Measurements from ENCODE around the gene PCDHGC5.

Gene PCDHGC5

DNA sequence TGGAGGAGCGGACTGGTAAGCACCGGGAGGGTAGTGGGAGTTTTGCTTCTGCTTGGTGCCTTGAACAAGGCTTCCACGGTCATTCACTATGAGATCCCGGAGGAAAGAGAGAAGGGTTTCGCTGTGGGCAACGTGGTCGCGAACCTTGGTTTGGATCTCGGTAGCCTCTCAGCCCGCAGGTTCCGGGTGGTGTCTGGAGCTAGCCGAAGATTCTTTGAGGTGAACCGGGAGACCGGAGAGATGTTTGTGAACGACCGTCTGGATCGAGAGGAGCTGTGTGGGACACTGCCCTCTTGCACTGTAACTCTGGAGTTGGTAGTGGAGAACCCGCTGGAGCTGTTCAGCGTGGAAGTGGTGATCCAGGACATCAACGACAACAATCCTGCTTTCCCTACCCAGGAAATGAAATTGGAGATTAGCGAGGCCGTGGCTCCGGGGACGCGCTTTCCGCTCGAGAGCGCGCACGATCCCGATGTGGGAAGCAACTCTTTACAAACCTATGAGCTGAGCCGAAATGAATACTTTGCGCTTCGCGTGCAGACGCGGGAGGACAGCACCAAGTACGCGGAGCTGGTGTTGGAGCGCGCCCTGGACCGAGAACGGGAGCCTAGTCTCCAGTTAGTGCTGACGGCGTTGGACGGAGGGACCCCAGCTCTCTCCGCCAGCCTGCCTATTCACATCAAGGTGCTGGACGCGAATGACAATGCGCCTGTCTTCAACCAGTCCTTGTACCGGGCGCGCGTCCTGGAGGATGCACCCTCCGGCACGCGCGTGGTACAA is 12.6 kb upstream of the PCDHGC5 start:
- DNase-seq (ENCODE audit: extremely low read depth, low read depth) = peak; percentile 64
- TF ChIP-seq, protein P1, sequence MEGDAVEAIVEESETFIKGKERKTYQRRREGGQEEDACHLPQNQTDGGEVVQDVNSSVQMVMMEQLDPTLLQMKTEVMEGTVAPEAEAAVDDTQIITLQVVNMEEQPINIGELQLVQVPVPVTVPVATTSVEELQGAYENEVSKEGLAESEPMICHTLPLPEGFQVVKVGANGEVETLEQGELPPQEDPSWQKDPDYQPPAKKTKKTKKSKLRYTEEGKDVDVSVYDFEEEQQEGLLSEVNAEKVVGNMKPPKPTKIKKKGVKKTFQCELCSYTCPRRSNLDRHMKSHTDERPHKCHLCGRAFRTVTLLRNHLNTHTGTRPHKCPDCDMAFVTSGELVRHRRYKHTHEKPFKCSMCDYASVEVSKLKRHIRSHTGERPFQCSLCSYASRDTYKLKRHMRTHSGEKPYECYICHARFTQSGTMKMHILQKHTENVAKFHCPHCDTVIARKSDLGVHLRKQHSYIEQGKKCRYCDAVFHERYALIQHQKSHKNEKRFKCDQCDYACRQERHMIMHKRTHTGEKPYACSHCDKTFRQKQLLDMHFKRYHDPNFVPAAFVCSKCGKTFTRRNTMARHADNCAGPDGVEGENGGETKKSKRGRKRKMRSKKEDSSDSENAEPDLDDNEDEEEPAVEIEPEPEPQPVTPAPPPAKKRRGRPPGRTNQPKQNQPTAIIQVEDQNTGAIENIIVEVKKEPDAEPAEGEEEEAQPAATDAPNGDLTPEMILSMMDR (IDR thresholded peaks at IDR 0.05; ENCODE audit: low read depth, low read length) = no peak

DNA sequence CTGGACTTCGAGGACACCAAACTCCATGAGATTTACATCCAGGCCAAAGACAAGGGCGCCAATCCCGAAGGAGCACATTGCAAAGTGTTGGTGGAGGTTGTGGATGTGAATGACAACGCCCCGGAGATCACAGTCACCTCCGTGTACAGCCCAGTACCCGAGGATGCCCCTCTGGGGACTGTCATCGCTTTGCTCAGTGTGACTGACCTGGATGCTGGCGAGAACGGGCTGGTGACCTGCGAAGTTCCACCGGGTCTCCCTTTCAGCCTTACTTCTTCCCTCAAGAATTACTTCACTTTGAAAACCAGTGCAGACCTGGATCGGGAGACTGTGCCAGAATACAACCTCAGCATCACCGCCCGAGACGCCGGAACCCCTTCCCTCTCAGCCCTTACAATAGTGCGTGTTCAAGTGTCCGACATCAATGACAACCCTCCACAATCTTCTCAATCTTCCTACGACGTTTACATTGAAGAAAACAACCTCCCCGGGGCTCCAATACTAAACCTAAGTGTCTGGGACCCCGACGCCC is 11.8 kb upstream of the PCDHGC5 start:
- TF ChIP-seq, protein P1 (IDR thresholded peaks at IDR 0.05; ENCODE audit: low read depth, low read length) = no peak
- DNase-seq (ENCODE audit: extremely low read depth, low read depth) = no peak

DNA sequence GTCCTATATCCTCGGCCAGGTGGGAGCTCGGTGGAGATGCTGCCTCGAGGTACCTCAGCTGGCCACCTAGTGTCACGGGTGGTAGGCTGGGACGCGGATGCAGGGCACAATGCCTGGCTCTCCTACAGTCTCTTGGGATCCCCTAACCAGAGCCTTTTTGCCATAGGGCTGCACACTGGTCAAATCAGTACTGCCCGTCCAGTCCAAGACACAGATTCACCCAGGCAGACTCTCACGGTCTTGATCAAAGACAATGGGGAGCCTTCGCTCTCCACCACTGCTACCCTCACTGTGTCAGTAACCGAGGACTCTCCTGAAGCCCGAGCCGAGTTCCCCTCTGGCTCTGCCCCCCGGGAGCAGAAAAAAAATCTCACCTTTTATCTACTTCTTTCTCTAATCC is 11.1 kb upstream of the PCDHGC5 start:
- no peak for DNase-seq (ENCODE audit: extremely low read depth, low read depth)
- TF ChIP-seq, protein P1 (IDR thresholded peaks at IDR 0.05; ENCODE audit: low read depth, low read length) = no peak

DNA sequence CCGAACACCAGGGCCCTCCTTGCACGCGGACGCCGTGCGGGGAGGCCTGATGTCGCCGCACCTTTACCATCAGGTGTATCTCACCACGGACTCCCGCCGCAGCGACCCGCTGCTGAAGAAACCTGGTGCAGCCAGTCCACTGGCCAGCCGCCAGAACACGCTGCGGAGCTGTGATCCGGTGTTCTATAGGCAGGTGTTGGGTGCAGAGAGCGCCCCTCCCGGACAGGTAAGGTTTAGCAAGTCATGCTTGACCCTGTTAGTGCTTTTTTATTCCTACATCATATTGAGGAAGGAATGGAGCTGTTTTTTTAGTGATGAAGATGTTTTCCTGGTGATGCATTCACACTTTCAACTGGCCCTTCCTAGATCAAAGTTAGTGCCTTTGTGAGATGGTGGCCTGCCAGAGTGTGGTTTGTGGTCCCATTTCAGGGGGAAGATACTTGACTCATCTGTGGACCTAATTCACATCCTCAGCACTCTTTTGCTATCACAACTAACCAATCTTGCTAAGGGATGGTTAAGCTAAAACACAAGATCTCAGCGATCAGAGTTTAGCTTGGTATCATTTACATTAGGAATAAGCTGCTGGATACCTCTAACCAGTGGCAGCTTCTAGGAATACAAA is 10.4 kb upstream of the PCDHGC5 start:
- TF ChIP-seq, protein P1 (IDR thresholded peaks at IDR 0.05; ENCODE audit: low read depth, low read length) = peak; percentile 29
- no peak for DNase-seq (ENCODE audit: extremely low read depth, low read depth)

DNA sequence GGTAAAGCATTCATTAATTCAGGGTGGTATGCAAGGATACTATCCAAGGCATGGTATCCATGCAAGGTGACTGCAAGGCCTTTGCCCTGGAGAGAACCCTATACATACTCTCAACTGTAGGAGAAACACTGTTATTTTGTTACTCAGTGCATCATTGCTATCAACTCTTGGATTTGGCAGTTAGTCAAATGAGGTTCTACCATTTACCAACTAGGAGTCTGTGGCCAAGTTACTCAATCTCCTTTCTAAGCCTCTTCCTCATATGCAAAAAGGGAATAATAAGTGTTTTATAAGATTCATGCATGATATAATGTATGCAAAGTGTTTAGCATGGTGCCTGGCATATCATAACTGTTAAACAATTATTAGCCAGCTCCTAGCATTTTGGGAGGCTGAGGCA is 9.1 kb upstream of the PCDHGC5 start:
- DNase-seq (ENCODE audit: extremely low read depth, low read depth) = no peak
- TF ChIP-seq, protein P1 (IDR thresholded peaks at IDR 0.05; ENCODE audit: low read depth, low read length) = no peak

DNA sequence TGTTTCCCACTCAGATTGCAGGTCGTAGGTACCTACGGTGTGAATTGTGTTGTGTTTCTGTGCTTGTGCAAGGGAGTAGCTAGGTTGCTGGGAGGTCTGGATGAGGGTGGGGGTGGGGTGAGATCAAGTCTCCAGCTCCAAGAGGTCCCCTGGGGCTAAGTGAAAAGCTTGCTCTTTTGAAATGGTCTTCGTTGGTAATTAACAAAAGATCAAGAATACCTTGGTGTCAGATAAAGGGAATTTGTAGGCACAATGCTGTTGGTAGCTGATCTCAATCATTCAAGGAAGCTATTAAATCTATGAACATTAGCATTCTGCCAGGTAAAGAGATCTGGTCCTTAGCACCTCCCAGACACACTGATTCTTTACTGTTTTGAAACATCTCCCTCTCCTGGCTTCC is 5.0 kb upstream of the PCDHGC5 start:
- no peak for DNase-seq (ENCODE audit: extremely low read depth, low read depth)
- TF ChIP-seq, protein P1 (IDR thresholded peaks at IDR 0.05; ENCODE audit: low read depth, low read length) = no peak

DNA sequence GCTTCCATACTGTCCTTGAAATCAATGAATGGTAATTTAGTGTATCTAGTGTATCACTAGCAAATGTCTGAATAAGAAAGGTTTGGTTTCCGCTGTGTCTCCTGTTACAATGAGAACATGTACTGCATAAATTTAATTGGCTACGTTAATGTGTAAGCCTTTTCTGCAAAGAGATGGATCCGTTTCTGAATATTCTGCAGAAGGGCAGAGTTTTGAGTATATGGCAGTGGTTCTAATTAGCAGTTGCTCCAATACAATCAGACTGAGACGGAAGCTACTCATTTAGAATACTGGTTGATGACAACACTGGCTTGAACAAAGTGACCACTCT is 4.6 kb upstream of the PCDHGC5 start:
- TF ChIP-seq, protein P1 (IDR thresholded peaks at IDR 0.05; ENCODE audit: low read depth, low read length) = no peak
- no peak for DNase-seq (ENCODE audit: extremely low read depth, low read depth)
